HG03108 (cell line): ENCODE results near the gene WAS.
A peak's percentile ranks its signal among the peaks of the same experiment; 100 is the strongest.
"Not testable (repeated sequence)": the region's sequence is repeated elsewhere in the genome, so short reads cannot be mapped to it uniquely, and the experiment has no call there.

Experiments
- ATAC-seq: cut with Tn5 transposase; IDR thresholded peaks from one replicate; pipeline ENCODE4 v1.9.1; 2021; ENCODE audit warnings: moderate library complexity; ENCODE audit not compliant: unreplicated experiment

The WAS gene

DNA sequence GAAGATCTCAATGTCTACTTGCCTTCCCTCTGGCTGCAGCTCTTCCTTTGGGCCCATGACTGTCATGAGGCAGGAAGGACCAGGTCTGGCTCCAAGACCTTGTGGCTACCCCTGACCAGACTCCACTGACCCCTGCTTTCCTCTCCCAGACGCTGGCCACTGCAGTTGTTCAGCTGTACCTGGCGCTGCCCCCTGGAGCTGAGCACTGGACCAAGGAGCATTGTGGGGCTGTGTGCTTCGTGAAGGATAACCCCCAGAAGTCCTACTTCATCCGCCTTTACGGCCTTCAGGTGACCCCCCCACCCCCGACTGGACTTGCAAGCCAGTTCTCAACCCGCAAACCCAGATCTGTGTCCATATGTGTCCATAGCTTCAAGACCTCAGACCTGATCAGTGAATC lies 535 bp downstream of the WAS start:
- ATAC-seq = no peak

DNA sequence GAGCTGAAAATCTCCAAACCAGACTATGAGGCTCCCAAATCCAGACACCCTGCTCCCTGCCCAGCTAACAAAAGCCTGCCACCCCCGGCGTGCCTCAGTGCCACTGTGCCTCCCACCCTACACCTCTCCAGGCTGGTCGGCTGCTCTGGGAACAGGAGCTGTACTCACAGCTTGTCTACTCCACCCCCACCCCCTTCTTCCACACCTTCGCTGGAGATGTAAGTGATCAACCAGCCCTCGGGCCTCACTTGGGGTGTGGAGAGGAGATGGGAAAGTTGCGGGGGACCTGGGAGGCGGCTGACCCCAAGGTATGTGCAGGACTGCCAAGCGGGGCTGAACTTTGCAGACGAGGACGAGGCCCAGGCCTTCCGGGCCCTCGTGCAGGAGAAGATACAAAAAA lies 1.8 kb downstream of the WAS start:
- ATAC-seq = no peak

DNA sequence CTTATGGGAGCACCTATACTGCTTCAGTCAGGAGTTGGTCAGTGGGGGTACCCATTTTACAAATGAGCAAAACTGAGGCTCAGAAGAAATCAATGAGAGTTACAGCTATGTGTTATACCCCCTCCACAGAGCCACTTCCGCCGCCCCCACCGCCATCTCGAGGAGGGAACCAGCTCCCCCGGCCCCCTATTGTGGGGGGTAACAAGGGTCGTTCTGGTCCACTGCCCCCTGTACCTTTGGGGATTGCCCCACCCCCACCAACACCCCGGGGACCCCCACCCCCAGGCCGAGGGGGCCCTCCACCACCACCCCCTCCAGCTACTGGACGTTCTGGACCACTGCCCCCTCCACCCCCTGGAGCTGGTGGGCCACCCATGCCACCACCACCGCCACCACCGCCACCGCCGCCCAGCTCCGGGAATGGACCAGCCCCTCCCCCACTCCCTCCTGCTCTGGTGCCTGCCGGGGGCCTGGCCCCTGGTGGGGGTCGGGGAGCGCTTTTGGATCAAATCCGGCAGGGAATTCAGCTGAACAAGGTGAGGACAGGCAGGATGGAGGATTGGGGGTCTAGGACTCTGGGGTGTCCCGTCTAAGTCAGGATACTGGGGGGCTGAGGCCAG lies 5.0 kb downstream of the WAS start:
- ATAC-seq = no peak

DNA sequence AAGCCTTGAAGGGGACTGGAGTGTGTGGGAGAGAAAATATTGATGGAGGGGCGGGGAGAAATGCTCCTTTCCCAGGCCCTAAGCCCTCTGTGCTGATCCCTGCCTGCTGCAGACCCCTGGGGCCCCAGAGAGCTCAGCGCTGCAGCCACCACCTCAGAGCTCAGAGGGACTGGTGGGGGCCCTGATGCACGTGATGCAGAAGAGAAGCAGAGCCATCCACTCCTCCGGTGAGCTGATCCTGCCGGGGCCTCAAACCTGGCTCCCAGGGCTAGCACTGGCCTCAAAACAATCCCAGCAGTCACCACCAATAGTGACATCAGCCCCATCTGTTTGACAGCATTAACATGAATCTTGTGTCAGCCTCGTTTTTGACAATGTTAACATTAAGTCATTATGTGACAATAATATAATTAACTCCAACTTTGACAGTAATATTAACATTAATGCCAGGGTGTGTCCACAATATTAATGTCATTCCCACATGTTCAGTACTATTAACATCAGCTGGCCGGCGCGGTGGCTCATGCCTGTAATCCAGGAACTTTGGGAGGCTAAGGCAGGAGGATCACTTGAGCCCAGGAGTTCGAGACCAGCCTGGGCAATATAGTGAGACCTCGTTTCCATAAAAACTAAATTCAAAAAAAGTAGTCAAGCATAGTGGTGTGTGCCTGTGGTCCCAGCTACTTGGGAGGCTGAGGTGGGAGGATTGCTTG lies 5.8 kb downstream of the WAS start:
- no peak for ATAC-seq

DNA sequence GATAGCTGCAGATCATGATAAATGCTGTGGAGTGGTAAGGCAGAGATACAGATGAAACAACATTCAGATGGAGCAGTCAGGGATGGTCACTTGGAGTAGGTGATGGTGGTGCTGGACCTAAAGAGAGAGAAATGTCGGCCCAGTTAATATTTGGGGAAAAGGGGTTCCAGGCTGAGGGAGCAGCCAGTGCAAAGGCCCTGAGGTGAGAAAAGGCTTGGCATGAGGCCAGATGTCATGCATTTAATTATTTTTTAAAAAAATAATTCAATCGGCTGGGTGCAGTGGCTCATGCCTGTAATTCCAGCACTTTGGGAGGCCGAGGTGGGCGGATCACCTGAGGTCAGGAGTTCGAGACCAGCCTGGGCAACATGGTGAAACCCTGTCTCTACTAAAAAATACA lies 8.1 kb downstream of the WAS start:
- ATAC-seq = not testable (repeated sequence)

DNA sequence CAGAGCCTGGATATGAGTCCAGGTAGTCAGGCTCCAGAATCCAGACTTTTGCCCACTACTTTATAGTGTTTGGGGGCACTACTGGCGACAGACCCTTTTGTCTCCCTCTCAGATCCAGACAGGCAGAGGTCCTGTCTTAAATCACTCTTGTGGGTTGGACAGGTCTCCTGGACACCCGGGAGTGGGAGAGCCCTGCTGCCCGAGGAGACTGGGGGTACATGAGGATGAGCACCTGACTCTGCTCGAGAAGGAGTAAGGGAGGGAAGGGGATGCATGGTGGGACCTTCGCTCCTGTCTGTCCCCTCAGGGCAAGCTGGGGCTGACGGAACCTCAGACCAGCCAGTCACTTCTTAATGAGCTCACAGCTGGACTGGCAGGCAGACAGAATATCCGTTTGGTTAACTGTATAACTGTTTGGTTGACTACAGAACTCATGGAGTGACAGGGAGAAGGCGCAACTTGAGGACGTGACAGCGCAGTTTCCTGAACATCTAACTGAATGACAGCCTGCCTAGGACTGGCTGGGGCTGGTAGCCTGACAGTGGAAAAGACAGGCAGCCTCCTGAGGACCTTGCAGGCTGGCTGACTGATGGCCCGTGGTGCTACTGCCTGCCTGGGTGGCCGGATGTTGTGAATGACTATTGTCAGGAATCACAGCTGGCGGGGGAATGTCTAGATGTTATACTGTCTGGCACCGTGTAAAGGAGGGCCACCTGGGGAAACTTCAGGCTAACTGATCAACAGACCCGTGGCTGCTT lies 11.4 kb downstream of the WAS start:
- no peak for ATAC-seq

DNA sequence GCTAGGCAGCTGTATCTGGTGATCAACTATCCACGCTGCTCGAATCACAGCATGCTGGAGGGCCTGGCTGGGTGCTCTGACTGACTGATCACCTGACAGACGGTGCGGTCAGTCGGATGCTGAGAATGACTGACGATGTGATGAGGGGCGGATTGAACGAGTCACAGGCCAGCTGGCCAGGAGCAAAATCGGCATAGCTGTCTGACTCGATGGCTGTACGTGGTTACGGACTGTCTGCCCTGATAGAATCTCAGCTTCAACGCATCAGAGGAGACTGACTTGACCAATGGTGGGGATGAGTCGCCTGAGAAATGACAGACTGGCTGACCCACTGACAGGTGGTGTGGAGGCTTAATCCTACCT lies 11.9 kb downstream of the WAS start:
- no peak for ATAC-seq

DNA sequence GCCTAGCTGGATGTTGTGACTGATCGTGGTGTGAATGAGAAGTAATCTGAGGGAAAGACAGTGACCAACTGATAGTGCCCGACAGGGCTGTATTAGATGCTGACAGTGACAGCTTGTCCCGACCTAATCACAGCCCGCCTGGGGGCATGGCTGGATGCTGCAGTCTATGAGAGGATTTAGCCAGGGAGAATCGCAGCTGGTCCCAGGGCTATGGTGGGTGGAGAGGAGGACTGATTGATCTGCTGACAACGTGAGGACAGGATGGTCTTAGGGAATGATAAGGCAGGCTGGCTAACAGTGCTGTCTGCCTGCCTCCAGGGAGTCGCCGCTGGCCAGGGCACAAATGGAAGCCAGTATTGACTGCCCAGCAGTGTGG lies 12.3 kb downstream of the WAS start:
- ATAC-seq = no peak

DNA sequence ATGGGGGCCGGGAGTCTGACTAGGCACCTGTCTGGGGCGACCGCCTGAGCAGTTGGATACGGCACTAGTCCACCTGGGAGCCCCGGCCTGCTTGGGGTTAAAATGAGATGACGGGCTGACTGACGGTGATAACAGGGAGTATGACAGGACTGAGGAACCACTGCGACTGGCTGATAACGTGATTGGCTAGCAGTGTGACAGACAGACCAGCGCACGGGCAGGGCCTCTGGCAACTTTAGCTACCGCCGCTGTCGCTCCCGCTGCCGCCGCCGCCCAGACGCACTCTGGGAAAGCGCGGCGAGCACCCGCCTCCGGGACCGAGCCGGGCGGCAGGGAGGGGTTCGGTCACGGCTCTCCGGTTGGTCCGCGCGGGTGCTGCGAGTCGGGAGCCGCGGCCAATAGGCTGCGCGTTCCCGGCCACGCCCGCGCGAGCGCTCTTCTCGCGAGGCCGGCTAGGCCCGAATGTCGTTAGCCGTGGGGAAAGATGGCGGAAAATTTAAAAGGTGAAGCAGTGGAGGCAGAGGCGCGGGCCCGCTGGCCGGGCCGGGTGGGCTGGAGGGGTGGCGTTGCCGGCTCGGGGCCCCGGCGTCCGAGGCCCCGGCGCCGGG lies 12.8 kb downstream of the WAS start, which contains the start of gene SUV39H1:
SUV39H1 (plus strand) TSS at position 434 of the 608 bp plus-strand sequence; CDS start at position 485, 51 bp downstream.
- peak; percentile 93 for ATAC-seq

DNA sequence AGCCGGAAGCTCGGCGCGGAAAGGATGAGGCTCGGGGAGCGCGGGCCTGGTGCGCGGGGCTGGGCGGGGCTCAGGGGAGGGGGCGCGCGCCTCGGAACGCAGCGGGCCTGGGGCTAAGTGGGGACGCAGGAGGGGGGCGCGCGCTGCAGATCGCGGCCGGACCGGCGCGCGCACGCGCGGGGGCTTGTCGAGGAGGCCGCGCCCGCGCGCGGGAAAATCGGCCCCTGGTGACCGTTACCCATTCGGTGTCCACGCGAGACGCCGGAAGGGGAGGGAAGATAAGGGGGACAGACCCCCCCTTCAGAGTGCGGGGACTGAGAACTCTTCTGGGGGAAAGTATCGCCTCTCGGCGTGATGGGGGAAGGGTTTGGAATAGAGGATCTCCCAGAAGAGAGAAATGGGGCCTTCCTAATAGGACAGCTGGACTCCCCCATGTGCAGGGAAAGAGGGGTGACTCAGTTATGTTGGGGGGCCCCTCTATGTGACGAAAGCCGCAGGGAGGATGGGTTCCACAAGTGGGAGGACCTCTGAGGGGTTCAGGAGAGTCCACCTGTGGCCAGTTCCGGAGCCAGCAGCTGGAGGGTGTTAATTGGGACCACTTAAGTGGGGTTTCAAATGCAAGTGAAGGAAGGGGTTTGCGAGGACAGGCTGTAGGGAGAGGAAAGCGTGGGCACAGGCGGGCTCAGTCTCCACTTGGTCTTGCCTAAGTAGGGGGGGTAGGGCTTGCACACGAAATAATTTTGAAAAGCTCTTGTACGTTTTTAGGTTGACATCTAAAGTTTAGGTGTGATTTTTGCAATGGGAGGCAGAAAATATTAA lies 13.5 kb downstream of the WAS start:
- peak; percentile 7 for ATAC-seq

DNA sequence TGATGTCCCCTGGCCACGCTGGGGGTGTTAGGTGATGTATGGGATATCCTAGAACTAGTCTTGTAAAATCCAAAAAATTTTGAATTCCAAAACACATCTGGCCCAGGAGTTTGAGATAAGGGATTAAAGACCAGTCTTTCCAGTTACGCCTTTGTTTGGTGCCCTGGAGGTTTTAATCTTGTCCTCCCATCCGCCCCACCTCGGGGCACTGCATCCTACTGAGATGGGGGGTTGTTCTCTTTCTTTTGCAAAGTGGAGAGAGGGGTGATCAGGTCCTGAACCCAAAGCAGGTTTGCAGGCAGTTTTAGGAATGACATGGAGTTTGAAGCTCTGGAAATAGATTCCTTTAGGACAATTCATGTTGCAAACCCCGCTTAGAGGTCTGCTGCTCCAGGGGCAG lies 14.7 kb downstream of the WAS start:
- no peak for ATAC-seq

DNA sequence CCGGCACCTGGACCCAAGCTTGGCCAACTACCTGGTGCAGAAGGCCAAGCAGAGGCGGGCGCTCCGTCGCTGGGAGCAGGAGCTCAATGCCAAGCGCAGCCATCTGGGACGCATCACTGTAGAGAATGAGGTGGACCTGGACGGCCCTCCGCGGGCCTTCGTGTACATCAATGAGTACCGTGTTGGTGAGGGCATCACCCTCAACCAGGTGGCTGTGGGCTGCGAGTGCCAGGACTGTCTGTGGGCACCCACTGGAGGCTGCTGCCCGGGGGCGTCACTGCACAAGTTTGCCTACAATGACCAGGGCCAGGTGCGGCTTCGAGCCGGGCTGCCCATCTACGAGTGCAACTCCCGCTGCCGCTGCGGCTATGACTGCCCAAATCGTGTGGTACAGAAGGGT lies 16.6 kb downstream of the WAS start:
- no peak for ATAC-seq

DNA sequence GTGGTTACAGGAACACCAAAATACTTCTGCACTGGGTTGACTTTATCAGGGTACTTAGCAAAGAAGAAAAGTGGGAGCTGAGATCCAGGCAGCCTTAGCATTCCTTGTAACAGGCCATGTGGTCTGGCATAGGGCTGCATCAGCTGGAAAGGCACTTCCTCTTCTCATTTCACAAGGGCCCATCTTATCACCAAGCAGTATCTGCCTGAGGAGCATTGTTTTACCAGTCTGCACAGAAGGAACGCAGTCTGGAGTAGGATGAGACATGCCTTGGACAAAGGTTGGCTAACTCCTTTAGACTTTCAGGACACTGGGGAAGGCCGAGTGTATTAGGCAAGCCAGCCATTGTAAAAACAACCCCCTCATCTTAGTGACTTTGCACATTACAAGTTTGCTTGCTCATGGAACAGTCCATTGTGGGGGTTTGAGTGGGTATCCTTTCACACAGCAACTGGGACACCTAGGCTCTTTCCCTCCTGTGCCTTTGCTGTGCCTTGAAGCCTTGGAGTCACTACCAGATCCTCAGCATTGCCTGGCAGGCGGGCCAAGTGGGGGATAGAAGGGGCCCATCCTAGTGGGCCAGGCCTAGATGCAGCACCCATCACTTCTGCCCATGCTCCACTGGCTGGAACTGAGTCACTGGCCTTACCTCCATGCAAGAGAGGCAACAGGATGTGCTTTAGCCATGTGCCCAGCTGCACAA lies 17.5 kb downstream of the WAS start:
- no peak for ATAC-seq

DNA sequence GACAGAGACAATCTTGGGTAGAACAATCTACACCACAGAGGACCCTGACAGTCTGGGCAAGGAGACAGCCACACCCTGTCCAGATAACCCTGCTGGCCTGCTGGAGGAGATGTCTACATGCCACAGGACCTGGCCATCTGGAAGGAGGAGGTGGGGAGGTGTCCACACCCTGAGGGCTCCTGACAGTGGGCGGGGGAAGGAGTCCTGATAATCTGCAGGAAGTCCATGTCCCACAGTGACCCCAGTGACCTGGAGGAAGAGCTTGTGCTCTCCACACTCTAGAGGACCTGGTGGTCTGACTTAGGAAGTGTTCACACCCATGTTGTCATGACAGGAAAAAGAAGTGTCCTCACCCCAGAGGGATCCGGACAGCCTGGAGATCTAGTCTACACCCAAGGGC lies 18.4 kb downstream of the WAS start:
- no peak for ATAC-seq

DNA sequence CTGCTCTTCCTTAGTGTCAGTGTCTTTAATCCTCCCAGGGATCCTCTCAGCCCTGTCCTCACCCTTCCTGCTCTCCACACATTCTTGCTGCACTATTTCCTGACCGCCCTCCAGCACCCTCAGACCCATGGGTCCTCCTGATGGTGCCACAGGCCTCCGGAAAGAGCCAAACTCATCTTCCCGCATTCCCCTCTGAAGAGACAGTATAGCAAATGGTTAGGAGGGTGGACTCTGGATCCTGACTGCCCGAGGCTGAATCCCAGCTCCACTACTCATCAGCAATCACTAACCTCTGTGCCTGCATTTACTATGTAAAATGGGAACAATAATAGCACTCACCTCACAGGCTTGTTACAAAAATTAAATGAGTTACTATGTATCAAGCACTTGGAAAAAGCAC lies 19.1 kb downstream of the WAS start:
- no peak for ATAC-seq

DNA sequence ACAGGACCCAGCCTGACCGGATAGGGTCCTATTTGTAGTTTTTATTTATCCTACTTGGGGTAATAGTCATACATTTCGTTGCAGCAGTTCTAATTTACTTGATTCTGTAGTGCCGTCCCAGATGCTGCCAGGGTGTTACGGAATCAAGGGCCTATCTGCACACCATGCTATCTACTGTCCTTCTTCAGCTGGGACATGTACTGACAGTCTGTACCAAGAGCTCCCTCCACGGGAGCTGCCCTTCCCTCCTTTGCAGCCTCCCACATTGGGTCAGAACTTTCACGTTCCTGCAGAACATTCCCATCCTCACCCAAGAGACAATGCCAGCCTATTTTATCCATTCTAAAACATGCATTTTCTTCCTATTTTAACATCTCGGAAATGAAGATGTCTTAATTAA lies 19.6 kb downstream of the WAS start:
- no peak for ATAC-seq

DNA sequence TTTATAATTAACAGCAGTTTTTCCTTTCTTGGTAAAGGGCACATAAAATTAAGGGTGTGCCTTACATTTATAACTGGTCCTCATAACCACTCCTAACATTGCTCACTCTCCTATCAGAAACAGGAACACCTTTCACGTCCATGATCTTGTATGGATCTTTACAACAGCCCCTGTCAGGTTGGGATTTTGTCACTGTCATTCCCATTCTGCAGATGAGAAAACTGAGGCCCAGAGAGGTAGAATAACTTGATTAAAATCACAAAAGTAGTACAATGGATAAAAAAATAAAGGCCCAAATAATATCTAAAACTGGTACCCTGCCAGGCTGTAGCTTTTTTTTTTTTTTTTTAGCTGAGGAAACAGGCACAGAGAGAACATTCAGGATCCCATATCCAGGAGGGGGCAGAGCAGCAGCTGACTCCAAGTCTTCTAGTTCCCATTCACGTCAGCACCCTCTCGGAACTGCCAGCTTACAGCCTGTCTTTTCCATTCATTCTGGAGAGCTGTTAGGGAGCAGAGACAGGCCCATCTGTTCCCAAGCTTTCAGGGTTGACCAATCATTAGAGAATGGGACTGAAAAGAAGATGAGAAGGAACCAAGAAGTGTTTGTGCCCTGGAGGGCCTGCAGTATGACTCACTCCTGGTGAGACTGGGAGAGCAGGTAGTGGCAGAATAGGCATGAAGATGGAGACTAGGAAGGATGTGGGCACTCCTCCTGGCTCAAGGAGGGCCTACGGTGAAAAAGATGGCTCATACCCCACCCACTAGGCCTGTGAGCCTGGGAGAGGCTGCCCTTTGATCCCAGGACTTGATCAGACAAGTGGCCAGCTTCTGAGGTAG lies 20.3 kb downstream of the WAS start:
- ATAC-seq = no peak

DNA sequence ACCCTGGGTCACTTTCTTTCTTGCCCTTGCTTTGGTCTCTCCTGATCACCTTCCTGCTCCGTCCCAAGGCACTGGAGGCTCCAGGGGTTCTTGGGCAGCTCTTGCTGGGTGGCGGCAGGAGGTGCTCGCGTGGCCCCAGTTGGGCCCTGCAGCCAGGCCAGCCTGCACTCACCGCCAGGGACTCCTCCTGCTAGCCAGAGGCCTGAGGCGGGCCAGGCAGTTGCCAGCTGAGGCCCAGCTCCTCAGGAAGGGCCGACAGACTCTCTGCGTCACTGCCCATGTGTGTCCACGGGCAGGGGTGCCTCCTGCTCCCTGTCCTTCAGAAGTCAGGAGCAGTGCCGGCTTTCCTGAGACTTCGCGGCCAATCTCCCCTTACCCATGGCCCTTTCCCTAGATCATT lies 22.3 kb downstream of the WAS start:
- ATAC-seq = no peak

DNA sequence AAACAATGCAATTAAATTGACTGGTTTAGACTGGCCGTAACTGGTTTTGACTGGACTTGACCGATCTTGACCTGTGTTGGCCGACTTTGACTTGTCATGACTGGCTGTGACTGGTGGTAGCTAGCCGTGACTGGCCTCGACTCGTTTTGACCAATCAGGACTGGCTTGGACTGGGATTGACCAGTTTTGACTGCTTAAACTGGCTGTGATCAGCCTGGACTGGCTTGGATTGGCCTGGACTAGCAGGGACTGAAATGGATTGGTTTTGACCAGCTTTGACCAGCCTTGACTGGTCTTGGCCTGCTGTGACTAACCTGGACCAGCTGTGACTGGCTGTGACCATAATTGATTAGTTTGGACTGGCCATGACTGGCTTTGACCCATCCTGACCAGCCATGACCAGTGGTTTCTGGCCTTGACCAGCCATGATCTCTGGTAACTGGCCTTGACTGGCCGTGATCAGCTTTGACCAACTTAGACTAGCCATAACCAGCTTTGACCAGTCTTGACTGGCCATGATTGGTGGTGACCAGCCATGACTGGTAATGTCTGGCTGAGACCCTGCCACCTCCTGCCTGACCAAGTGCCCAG lies 26.0 kb downstream of the WAS start:
- no peak for ATAC-seq
